ENCODE measurements around the gene PCDHGC5. TPM values are rescaled to one million over a fixed set of nuclear protein-coding genes. Genes with fewer than 3 reads are reported as not detected.
A peak's percentile ranks its signal among the peaks of the same experiment; 100 is the strongest.

PCDHGC5 gene
- total RNA-seq, 1 donor from 2014 or later, result 0.54 TPM

DNA sequence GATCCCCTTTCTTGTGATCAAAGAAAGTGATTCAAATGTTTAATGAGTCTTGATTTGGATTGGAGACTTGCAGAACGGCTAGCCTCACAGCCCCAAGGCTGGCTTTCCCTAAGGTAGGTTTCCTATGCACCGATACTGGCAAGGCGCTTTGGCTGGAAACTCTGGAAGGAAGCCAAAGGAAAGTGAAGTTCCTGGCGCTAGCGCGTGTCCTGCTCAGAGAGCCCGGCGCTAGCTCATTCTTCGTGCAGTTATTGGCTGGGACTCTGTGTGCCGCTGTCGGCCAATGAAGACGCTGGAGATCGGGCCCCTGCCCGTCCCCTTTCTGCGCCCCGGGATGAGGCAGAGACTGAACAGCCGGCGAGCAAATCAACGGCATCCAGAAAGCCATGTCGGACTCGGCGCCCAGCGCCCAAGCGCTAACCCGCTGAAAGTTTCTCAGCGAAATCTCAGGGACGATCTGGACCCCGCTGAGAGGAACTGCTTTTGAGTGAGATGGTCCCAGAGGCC lies 13.2 kb upstream of the PCDHGC5 start, which contains the start of gene PCDHGC3:
Gene PCDHGC3, plus strand, starts transcription at position 342 of the 507 bp plus-strand sequence. Its CDS starts 151 bp downstream, at position 493.
- Histone ChIP-seq H3K27me3 (ENCODE audit: control insufficient read depth, insufficient read depth, low read length) (peaks cover 9% of the 10 kb centered on the region), H3K4me3 (ENCODE audit: low read depth, low read length) (peak within 1 kb of the TSS; percentile 50), H3K36me3 (ENCODE audit: control insufficient read depth, insufficient read depth, low read length) (no peaks in the 10 kb centered on the region)
- DNase-seq (ENCODE audit: low read depth), result peak; percentile 78
- TF ChIP-seq, protein P1, sequence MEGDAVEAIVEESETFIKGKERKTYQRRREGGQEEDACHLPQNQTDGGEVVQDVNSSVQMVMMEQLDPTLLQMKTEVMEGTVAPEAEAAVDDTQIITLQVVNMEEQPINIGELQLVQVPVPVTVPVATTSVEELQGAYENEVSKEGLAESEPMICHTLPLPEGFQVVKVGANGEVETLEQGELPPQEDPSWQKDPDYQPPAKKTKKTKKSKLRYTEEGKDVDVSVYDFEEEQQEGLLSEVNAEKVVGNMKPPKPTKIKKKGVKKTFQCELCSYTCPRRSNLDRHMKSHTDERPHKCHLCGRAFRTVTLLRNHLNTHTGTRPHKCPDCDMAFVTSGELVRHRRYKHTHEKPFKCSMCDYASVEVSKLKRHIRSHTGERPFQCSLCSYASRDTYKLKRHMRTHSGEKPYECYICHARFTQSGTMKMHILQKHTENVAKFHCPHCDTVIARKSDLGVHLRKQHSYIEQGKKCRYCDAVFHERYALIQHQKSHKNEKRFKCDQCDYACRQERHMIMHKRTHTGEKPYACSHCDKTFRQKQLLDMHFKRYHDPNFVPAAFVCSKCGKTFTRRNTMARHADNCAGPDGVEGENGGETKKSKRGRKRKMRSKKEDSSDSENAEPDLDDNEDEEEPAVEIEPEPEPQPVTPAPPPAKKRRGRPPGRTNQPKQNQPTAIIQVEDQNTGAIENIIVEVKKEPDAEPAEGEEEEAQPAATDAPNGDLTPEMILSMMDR (IDR thresholded peaks at IDR 0.05; ENCODE audit: insufficient read depth, low read length, poor library complexity, severe bottlenecking), result peak; percentile 32

DNA sequence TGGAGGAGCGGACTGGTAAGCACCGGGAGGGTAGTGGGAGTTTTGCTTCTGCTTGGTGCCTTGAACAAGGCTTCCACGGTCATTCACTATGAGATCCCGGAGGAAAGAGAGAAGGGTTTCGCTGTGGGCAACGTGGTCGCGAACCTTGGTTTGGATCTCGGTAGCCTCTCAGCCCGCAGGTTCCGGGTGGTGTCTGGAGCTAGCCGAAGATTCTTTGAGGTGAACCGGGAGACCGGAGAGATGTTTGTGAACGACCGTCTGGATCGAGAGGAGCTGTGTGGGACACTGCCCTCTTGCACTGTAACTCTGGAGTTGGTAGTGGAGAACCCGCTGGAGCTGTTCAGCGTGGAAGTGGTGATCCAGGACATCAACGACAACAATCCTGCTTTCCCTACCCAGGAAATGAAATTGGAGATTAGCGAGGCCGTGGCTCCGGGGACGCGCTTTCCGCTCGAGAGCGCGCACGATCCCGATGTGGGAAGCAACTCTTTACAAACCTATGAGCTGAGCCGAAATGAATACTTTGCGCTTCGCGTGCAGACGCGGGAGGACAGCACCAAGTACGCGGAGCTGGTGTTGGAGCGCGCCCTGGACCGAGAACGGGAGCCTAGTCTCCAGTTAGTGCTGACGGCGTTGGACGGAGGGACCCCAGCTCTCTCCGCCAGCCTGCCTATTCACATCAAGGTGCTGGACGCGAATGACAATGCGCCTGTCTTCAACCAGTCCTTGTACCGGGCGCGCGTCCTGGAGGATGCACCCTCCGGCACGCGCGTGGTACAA lies 12.6 kb upstream of the PCDHGC5 start:
- Histone ChIP-seq H3K4me3 (ENCODE audit: low read depth, low read length) (peak overlapping the region; percentile 50), H3K36me3 (ENCODE audit: control insufficient read depth, insufficient read depth, low read length) (no peaks in the 10 kb centered on the region), H3K27me3 (ENCODE audit: control insufficient read depth, insufficient read depth, low read length) (peaks cover 9% of the 10 kb centered on the region)
- no peak for DNase-seq (ENCODE audit: low read depth)
- TF ChIP-seq, protein P1 (IDR thresholded peaks at IDR 0.05; ENCODE audit: insufficient read depth, low read length, poor library complexity, severe bottlenecking), result no peak

DNA sequence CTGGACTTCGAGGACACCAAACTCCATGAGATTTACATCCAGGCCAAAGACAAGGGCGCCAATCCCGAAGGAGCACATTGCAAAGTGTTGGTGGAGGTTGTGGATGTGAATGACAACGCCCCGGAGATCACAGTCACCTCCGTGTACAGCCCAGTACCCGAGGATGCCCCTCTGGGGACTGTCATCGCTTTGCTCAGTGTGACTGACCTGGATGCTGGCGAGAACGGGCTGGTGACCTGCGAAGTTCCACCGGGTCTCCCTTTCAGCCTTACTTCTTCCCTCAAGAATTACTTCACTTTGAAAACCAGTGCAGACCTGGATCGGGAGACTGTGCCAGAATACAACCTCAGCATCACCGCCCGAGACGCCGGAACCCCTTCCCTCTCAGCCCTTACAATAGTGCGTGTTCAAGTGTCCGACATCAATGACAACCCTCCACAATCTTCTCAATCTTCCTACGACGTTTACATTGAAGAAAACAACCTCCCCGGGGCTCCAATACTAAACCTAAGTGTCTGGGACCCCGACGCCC lies 11.8 kb upstream of the PCDHGC5 start:
- no peak for DNase-seq (ENCODE audit: low read depth)
- peak overlapping the region; percentile 50 for H3K4me3 ChIP-seq (ENCODE audit: low read depth, low read length)
- no peaks in the 10 kb centered on the region for H3K36me3 ChIP-seq (ENCODE audit: control insufficient read depth, insufficient read depth, low read length)
- TF ChIP-seq, protein P1 (IDR thresholded peaks at IDR 0.05; ENCODE audit: insufficient read depth, low read length, poor library complexity, severe bottlenecking), result no peak
- peaks cover 9% of the 10 kb centered on the region for H3K27me3 ChIP-seq (ENCODE audit: control insufficient read depth, insufficient read depth, low read length)

DNA sequence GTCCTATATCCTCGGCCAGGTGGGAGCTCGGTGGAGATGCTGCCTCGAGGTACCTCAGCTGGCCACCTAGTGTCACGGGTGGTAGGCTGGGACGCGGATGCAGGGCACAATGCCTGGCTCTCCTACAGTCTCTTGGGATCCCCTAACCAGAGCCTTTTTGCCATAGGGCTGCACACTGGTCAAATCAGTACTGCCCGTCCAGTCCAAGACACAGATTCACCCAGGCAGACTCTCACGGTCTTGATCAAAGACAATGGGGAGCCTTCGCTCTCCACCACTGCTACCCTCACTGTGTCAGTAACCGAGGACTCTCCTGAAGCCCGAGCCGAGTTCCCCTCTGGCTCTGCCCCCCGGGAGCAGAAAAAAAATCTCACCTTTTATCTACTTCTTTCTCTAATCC lies 11.1 kb upstream of the PCDHGC5 start:
- H3K4me3 ChIP-seq (ENCODE audit: low read depth, low read length), result peak overlapping the region; percentile 17
- H3K36me3 ChIP-seq (ENCODE audit: control insufficient read depth, insufficient read depth, low read length), result no peaks in the 10 kb centered on the region
- TF ChIP-seq, protein P1 (IDR thresholded peaks at IDR 0.05; ENCODE audit: insufficient read depth, low read length, poor library complexity, severe bottlenecking), result no peak
- no peak for DNase-seq (ENCODE audit: low read depth)
- peaks cover 9% of the 10 kb centered on the region for H3K27me3 ChIP-seq (ENCODE audit: control insufficient read depth, insufficient read depth, low read length)

DNA sequence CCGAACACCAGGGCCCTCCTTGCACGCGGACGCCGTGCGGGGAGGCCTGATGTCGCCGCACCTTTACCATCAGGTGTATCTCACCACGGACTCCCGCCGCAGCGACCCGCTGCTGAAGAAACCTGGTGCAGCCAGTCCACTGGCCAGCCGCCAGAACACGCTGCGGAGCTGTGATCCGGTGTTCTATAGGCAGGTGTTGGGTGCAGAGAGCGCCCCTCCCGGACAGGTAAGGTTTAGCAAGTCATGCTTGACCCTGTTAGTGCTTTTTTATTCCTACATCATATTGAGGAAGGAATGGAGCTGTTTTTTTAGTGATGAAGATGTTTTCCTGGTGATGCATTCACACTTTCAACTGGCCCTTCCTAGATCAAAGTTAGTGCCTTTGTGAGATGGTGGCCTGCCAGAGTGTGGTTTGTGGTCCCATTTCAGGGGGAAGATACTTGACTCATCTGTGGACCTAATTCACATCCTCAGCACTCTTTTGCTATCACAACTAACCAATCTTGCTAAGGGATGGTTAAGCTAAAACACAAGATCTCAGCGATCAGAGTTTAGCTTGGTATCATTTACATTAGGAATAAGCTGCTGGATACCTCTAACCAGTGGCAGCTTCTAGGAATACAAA lies 10.4 kb upstream of the PCDHGC5 start:
- Histone ChIP-seq H3K4me3 (ENCODE audit: low read depth, low read length) (peak overlapping the region; percentile 17), H3K27me3 (ENCODE audit: control insufficient read depth, insufficient read depth, low read length) (peaks cover 9% of the 10 kb centered on the region), H3K36me3 (ENCODE audit: control insufficient read depth, insufficient read depth, low read length) (no peaks in the 10 kb centered on the region)
- TF ChIP-seq, protein P1 (IDR thresholded peaks at IDR 0.05; ENCODE audit: insufficient read depth, low read length, poor library complexity, severe bottlenecking), result peak; percentile 46
- no peak for DNase-seq (ENCODE audit: low read depth)
